Neural crest cell (in vitro differentiated cells): ENCODE results near the gene MAML3. TPM values are rescaled to one million over a fixed set of nuclear protein-coding genes. Genes with fewer than 3 reads are reported as not detected.

Source experiments
- DNase-seq: peaks from one replicate; pipeline ENCODE4 v3.0.0; 2021; ENCODE audit warnings: low read depth, mixed read lengths, low spot score
- H3K27ac Mint-ChIP-seq: one replicate; pipeline ENCODE4 v1.8.0; 2021; ENCODE audit warnings: mild to moderate bottlenecking, mixed read lengths; ENCODE audit not compliant: unreplicated experiment
- H3K27me3 Mint-ChIP-seq: 2 replicates; pipeline ENCODE4 v1.8.0; 2021; ENCODE audit warnings: low read depth, mild to moderate bottlenecking, mixed read lengths
- H3K36me3 Mint-ChIP-seq: 2 replicates; pipeline ENCODE4 v1.8.0; 2021; ENCODE audit warnings: low read depth, mild to moderate bottlenecking, mixed read lengths
- H3K4me1 Mint-ChIP-seq: 2 replicates; pipeline ENCODE4 v1.8.0; 2021; ENCODE audit warnings: mixed read lengths
- H3K4me3 Mint-ChIP-seq: one replicate; pipeline ENCODE4 v1.8.0; 2021; ENCODE audit warnings: mild to moderate bottlenecking, mixed read lengths
- H3K9me3 Mint-ChIP-seq: 2 replicates; pipeline ENCODE4 v1.8.0; 2021; ENCODE audit warnings: mixed read lengths
- total RNA-seq: library from RNA; stranded (reverse); gene quantifications from 2 replicates; pipeline ENCODE4 v1.2.1, GENCODE V29; 2021
- TF ChIP-seq, protein P1 (sequence below): fragments of 200-600 bp; sonication (generic); conservative IDR thresholded peaks from 2 replicates; pipeline ENCODE4 v1.5.0; 2021; ENCODE audit warnings: antibody characterized with exemption, mild to moderate bottlenecking

MAML3 gene
- total RNA-seq, 1 donor from 2014 or later: 21.8 TPM

DNA sequence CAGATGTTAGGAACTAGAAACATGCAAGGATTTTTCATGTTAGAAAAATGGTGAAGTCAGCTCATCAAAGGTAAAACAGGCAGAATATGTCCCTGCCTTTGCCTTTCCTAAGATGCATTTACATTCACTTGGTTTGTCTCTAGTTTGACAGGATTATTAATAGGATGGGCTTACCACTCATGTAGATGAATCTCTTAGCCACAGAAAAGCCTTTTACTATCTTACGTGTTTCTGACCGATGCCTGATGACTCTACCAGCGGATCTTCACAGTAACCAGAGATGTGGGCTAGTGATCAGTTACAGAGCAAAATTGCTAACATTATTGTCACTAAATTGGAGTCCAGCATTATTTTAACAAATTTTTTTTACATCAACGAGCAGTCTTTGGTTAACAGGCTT lies 187.6 kb downstream of the MAML3 start:
- H3K27ac Mint-ChIP-seq: no peak overlapping the region
- no peak overlapping the region for H3K4me3 Mint-ChIP-seq
- no peaks in the 10 kb centered on the region for H3K9me3 Mint-ChIP-seq
- no peaks in the 10 kb centered on the region for H3K27me3 Mint-ChIP-seq
- no peak for DNase-seq
- H3K4me1 Mint-ChIP-seq: peaks cover 42% of the 10 kb centered on the region
- TF ChIP-seq, protein P1, sequence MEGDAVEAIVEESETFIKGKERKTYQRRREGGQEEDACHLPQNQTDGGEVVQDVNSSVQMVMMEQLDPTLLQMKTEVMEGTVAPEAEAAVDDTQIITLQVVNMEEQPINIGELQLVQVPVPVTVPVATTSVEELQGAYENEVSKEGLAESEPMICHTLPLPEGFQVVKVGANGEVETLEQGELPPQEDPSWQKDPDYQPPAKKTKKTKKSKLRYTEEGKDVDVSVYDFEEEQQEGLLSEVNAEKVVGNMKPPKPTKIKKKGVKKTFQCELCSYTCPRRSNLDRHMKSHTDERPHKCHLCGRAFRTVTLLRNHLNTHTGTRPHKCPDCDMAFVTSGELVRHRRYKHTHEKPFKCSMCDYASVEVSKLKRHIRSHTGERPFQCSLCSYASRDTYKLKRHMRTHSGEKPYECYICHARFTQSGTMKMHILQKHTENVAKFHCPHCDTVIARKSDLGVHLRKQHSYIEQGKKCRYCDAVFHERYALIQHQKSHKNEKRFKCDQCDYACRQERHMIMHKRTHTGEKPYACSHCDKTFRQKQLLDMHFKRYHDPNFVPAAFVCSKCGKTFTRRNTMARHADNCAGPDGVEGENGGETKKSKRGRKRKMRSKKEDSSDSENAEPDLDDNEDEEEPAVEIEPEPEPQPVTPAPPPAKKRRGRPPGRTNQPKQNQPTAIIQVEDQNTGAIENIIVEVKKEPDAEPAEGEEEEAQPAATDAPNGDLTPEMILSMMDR: no peak
- H3K36me3 Mint-ChIP-seq: no peaks in the 10 kb centered on the region

DNA sequence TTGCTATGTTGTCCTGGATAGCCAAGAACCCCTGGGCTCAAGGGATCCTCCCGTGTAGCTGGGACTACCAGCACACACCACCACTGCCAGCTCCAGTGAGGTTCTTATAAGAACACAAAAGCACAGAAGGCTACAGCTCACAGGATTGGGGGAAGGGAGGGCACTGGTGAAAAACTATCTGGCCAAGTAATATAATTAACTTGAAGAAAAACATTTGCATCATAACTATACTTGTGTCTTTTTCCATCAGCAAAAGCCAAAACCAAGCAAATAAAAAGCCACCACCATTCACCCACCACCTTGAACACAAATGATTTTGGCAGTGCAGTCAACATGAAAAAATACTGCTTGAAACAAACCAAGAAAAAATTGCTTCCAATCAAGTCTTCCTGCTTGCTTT lies 188.2 kb downstream of the MAML3 start:
- H3K4me1 Mint-ChIP-seq: peaks cover 46% of the 10 kb centered on the region
- TF ChIP-seq, protein P1: no peak
- H3K36me3 Mint-ChIP-seq: no peaks in the 10 kb centered on the region
- no peak for DNase-seq
- H3K27ac Mint-ChIP-seq: no peak overlapping the region
- no peak overlapping the region for H3K4me3 Mint-ChIP-seq
- H3K9me3 Mint-ChIP-seq: no peaks in the 10 kb centered on the region
- no peaks in the 10 kb centered on the region for H3K27me3 Mint-ChIP-seq

DNA sequence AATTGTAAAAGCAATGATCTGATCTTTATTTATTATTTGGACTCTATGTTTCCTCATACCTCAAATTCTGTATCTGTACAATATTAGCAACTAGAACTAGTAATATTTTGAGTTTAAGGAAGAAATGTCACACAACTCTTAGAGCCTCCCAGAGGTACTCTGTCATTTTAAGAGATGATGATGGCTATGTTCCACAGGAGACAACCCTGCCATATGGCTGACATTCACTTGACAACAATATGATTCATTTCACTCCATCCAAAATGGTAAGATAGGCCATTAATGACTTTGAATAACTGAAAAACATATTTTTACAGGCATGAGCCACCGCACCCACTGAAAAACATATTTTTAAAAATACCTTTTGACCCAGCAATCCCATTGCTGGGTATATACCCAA lies 190.3 kb downstream of the MAML3 start:
- H3K27ac Mint-ChIP-seq: no peak overlapping the region
- TF ChIP-seq, protein P1: no peak
- H3K4me1 Mint-ChIP-seq: peaks cover 51% of the 10 kb centered on the region
- no peak for DNase-seq
- H3K36me3 Mint-ChIP-seq: no peaks in the 10 kb centered on the region
- H3K27me3 Mint-ChIP-seq: no peaks in the 10 kb centered on the region
- H3K9me3 Mint-ChIP-seq: no peaks in the 10 kb centered on the region
- no peak overlapping the region for H3K4me3 Mint-ChIP-seq

DNA sequence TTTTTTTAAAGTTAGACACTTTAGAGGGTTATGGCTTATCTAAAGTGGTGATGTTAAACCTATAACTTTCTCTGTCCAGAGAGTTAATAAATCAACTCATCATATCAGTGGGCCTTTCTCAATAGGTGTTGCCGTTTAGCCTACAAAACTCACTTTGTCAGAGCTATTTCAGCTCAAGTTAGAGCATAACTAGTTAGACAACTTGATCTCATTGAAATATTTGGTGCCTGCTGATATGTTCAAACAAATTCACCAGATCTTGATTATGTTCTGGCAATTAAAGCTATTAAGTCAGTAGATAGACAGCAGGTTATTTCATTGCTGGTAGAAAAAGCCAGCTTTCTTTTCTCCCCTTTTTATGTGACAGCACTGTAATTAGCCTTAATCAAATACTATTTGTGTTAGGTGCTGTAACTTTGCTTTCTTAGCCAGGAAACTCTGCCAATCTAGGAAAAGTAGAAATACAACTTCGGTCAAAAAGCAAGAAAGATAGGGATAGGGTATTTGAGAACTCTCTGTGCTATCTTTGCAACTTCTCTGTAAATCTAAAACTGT lies 191.8 kb downstream of the MAML3 start:
- Mint-ChIP-seq H3K4me3 (no peak overlapping the region), H3K9me3 (no peaks in the 10 kb centered on the region), H3K27ac (no peak overlapping the region), H3K36me3 (no peaks in the 10 kb centered on the region), H3K27me3 (no peaks in the 10 kb centered on the region), H3K4me1 (peaks cover 50% of the 10 kb centered on the region)
- no peak for DNase-seq
- TF ChIP-seq, protein P1: no peak

DNA sequence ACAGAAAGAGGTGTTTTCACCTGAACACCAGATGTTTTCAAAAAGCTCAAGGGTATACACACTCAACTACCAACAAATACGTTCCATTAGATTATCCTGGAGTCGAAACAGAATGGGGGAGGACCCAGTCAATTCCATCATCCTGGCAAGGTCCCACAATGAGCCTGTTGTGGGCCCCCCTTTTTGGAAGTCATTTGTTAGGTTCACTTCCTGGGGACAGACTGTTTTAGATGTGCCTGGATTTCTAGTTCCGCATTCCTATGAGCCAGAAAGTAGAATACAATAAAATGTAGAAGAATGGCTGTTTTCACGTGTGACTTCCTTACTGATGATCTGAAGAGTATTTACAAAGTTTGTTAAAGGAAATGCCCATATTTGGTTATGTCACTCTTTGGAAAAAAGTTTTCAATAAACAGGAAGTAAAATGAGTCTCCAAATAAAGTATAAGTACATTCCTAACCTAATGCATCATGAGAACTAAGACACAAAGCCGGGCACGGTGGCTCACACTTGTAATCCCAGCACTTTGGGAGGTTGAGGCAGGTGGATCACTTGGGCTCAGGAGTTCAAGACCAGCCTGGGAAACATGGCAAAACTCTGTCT lies 192.5 kb downstream of the MAML3 start:
- Mint-ChIP-seq H3K36me3 (no peaks in the 10 kb centered on the region), H3K4me3 (no peak overlapping the region), H3K27ac (no peak overlapping the region), H3K9me3 (no peaks in the 10 kb centered on the region), H3K4me1 (peaks cover 50% of the 10 kb centered on the region), H3K27me3 (no peaks in the 10 kb centered on the region)
- TF ChIP-seq, protein P1: no peak
- DNase-seq: no peak
